A673 (cell line): ENCODE results near the gene FZD10. TPM values are rescaled to one million over a fixed set of nuclear protein-coding genes. Genes with fewer than 3 reads are reported as not detected.

ENCODE experiments used
- BruUV-seq: library from RNA; stranded (reverse); fragments of 400-500 nt; replicated peaks from 2 replicates; lab custom pipeline; 2021; lab: Mats Ljungman, UMichigan
- CTCF ChIA-PET: fragments of 300-600 bp; sonication (Branson Sonifier 250); formaldehyde crosslinking; loops from one replicate; lab custom pipeline; 2022; ENCODE audit warnings: antibody characterized with exemption; lab: Charles Lee
- POLR2A ChIA-PET: fragments of 300-600 bp; sonication (Branson Sonifier 250); formaldehyde crosslinking; loops from one replicate; lab custom pipeline; 2022; ENCODE audit warnings: antibody characterized with exemption; ENCODE audit not compliant: low non-redundant PET; lab: Charles Lee
- DNase-seq: peaks from one replicate; pipeline ENCODE4 v3.0.0-alpha.2; 2015; ENCODE audit warnings: low spot score
- H3K27ac ChIP-seq: fragments of 200-600 bp; sonication (generic); 2 replicates; pipeline ENCODE4 v1.5.1; 2016; ENCODE audit warnings: mixed run types, low read depth, mild to moderate bottlenecking, mixed read lengths, antibody characterized with exemption, low read length; ENCODE audit not compliant: poor library complexity, severe bottlenecking
- H3K27me3 ChIP-seq: fragments of 200-600 bp; sonication (generic); replicated peaks from 2 replicates; pipeline ENCODE4 v1.6.1; 2017; ENCODE audit warnings: mixed run types, low read depth, mild to moderate bottlenecking, mixed read lengths, antibody characterized with exemption, low read length; ENCODE audit not compliant: insufficient read depth, poor library complexity
- H3K36me3 ChIP-seq: fragments of 200-600 bp; sonication (generic); 2 replicates; pipeline ENCODE4 v1.6.1; 2016; ENCODE audit warnings: mixed run types, mild to moderate bottlenecking, mixed read lengths, antibody characterized with exemption, low read length; ENCODE audit not compliant: insufficient read depth, poor library complexity, severe bottlenecking
- H3K4me1 ChIP-seq: fragments of 200-600 bp; sonication (generic); 2 replicates; pipeline ENCODE4 v1.6.1; 2017; ENCODE audit warnings: mixed run types, mild to moderate bottlenecking, mixed read lengths, antibody characterized with exemption, low read length; ENCODE audit not compliant: insufficient read depth, poor library complexity, severe bottlenecking
- H3K4me3 ChIP-seq: fragments of 200-600 bp; sonication (generic); 2 replicates; pipeline ENCODE4 v1.5.1; 2016; ENCODE audit warnings: low read depth, mixed run types, mild to moderate bottlenecking, mixed read lengths, low read length; ENCODE audit not compliant: poor library complexity, severe bottlenecking
- H3K9me3 ChIP-seq: fragments of 200-600 bp; sonication (generic); 2 replicates; pipeline ENCODE4 v1.6.1; 2016; ENCODE audit warnings: mixed run types, low read depth, mild to moderate bottlenecking, mixed read lengths, antibody characterized with exemption, low read length; ENCODE audit not compliant: poor library complexity, severe bottlenecking
- CTCF ChIP-seq: fragments of 300-800, 200-600 bp; sonication (generic); conservative IDR thresholded peaks from 2 replicates; pipeline ENCODE4 v1.5.1; 2017; ENCODE audit warnings: low read depth, mild to moderate bottlenecking, antibody characterized with exemption, low read length, moderate library complexity, mixed read lengths
- EZH2 ChIP-seq: fragments of 200-600 bp; sonication (generic); IDR thresholded peaks from 2 replicates; pipeline ENCODE4 v1.6.1; 2017; ENCODE audit warnings: borderline replicate concordance, low read depth, mild to moderate bottlenecking, mixed read lengths, antibody characterized with exemption, low read length; ENCODE audit not compliant: poor library complexity, severe bottlenecking
- intact Hi-C: fragments of 100-400 bp; cut with micrococcal nuclease; formaldehyde crosslinking; loops from one replicate; pipeline ENCODE4 v1.10.0; 2022; ENCODE audit not compliant: unreplicated experiment
- total RNA-seq: library from RNA; stranded (reverse); gene quantifications from 2 replicates; pipeline ENCODE4 v1.2.3, GENCODE V29; 2021

Gene FZD10
- total RNA-seq, 1 experiment from 2014 or later: not detected

- H3K27me3 ChIP-seq: peaks cover 34% of the 10 kb centered on the region
- BruUV-seq: no TSS peak
- ChIA-PET CTCF (no interaction called here), POLR2A (no interaction called here)
- H3K4me3 ChIP-seq: no peak overlapping the region
- intact Hi-C loops: no loop called here
- no peaks in the 10 kb centered on the region for H3K36me3 ChIP-seq
- H3K27ac ChIP-seq: no peak overlapping the region
- H3K9me3 ChIP-seq: no peaks in the 10 kb centered on the region
- DNase-seq: no peak
- no peak for TF ChIP-seq EZH2
- no peak for TF ChIP-seq CTCF
- no peaks in the 10 kb centered on the region for H3K4me1 ChIP-seq
These were observed 7.8 kb upstream of the FZD10 start for GRCh38 chr12:130154276-130155070.

- Histone ChIP-seq H3K27ac (no peak overlapping the region), H3K4me3 (no peak overlapping the region), H3K9me3 (no peaks in the 10 kb centered on the region), H3K27me3 (peaks cover 45% of the 10 kb centered on the region), H3K4me1 (no peaks in the 10 kb centered on the region), H3K36me3 (no peaks in the 10 kb centered on the region)
- intact Hi-C loops: no loop called here
- ChIA-PET CTCF (no interaction called here), POLR2A (no interaction called here)
- no TSS peak for BruUV-seq
- TF ChIP-seq CTCF (no peak), EZH2 (no peak)
- no peak for DNase-seq
These were observed 6.7 kb upstream of the FZD10 start for GRCh38 chr12:130155416-130156073.

- Histone ChIP-seq H3K4me3 (no peak overlapping the region), H3K27me3 (peaks cover 56% of the 10 kb centered on the region), H3K36me3 (no peaks in the 10 kb centered on the region), H3K9me3 (peaks cover 3% of the 10 kb centered on the region), H3K27ac (no peak overlapping the region), H3K4me1 (no peaks in the 10 kb centered on the region)
- ChIA-PET POLR2A (no interaction called here), CTCF (no interaction called here)
- intact Hi-C loops: no loop called here
- TF ChIP-seq EZH2 (no peak), CTCF (no peak)
- BruUV-seq: no TSS peak
- no peak for DNase-seq
These were observed 5.5 kb upstream of the FZD10 start for GRCh38 chr12:130156652-130157275.
